ENCODE results near the gene HMGA1. TPM values are rescaled to one million over a fixed set of nuclear protein-coding genes. Genes with fewer than 3 reads are reported as not detected.

HMGA1 gene
- total and polyA plus RNA-seq, 10 of the 15 experiments (the other 5 are each of a cell fraction or from before 2014, with no cell fraction given): 13.4 to 885 (median 508) TPM

DNA sequence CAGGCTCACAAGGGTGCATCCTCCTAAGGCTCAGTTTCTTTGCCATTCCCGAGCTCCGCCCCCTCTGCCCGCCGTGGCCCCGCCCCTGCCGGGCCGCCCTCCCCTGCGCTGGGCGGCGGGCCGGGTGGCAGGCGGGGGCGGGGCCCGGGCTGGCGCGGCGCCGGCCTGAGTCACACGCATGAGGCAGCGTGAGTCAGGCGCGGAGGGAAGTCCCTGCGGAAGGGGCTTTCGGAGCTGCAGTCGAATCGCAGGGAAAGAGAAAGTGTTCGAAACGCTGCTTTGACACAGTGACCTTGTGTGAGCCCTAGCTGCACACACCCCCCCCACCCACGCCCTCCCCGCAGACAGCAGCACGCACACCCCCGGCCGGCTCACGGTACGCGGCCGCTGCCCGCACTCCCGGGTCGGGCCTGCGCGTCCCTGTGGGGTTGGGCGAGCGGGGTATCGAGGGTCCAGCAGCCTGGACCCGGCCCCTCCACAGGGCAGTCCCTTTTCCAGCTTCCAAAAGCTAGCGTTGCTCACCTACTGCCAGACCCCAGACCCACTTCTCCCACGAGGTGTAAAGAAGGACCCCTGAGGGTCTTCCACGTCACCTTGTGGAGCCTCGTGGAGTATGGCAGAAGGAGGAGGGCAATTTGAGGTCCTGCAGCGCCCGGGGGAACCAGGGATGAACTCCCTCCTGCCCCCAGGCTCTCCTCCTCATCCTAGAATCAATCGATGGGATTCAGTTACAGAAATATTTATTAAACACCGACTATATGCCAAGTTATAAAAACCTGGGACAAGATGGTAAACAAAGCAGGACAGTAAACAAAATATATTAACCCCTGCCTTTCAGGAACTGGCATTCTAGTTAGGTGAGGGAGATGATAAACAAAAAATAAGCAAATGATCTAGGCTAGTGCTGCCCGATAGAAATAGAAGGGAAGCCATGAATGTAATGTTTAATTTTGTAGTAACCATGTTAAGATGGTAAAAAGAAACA, 12.4 kb upstream of the HMGA1 start (continued):
- TF ChIP-seq, protein P1, sequence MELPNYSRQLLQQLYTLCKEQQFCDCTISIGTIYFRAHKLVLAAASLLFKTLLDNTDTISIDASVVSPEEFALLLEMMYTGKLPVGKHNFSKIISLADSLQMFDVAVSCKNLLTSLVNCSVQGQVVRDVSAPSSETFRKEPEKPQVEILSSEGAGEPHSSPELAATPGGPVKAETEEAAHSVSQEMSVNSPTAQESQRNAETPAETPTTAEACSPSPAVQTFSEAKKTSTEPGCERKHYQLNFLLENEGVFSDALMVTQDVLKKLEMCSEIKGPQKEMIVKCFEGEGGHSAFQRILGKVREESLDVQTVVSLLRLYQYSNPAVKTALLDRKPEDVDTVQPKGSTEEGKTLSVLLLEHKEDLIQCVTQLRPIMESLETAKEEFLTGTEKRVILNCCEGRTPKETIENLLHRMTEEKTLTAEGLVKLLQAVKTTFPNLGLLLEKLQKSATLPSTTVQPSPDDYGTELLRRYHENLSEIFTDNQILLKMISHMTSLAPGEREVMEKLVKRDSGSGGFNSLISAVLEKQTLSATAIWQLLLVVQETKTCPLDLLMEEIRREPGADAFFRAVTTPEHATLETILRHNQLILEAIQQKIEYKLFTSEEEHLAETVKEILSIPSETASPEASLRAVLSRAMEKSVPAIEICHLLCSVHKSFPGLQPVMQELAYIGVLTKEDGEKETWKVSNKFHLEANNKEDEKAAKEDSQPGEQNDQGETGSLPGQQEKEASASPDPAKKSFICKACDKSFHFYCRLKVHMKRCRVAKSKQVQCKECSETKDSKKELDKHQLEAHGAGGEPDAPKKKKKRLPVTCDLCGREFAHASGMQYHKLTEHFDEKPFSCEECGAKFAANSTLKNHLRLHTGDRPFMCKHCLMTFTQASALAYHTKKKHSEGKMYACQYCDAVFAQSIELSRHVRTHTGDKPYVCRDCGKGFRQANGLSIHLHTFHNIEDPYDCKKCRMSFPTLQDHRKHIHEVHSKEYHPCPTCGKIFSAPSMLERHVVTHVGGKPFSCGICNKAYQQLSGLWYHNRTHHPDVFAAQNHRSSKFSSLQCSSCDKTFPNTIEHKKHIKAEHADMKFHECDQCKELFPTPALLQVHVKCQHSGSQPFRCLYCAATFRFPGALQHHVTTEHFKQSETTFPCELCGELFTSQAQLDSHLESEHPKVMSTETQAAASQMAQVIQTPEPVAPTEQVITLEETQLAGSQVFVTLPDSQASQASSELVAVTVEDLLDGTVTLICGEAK (IDR thresholded peaks at IDR 0.05; ENCODE audit: borderline replicate concordance): no peak; the same call in 1 of the 2 replicates
- TF ChIP-seq, protein P2, sequence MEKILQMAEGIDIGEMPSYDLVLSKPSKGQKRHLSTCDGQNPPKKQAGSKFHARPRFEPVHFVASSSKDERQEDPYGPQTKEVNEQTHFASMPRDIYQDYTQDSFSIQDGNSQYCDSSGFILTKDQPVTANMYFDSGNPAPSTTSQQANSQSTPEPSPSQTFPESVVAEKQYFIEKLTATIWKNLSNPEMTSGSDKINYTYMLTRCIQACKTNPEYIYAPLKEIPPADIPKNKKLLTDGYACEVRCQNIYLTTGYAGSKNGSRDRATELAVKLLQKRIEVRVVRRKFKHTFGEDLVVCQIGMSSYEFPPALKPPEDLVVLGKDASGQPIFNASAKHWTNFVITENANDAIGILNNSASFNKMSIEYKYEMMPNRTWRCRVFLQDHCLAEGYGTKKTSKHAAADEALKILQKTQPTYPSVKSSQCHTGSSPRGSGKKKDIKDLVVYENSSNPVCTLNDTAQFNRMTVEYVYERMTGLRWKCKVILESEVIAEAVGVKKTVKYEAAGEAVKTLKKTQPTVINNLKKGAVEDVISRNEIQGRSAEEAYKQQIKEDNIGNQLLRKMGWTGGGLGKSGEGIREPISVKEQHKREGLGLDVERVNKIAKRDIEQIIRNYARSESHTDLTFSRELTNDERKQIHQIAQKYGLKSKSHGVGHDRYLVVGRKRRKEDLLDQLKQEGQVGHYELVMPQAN (conservative IDR thresholded peaks at IDR 0.05): 0 out of 2 replicates have a peak, but pooled peaks have one; percentile 50
- peak; percentile 50; the same call in 1 of the 2 replicates for TF ChIP-seq MXI1 (IDR thresholded peaks at IDR 0.05; ENCODE audit: low read depth, low read length)
- no peak for TF ChIP-seq HDGF (IDR thresholded peaks at IDR 0.05)
- peak; percentile 95 for TF ChIP-seq ESRRA (IDR thresholded peaks at IDR 0.05; ENCODE audit: low read length)
- TF ChIP-seq CHD2 (IDR thresholded peaks at IDR 0.05; ENCODE audit: borderline replicate concordance, low read depth, low read length): peak; percentile 41; the same call in 1 of the 2 replicates
- TF ChIP-seq, protein P3, sequence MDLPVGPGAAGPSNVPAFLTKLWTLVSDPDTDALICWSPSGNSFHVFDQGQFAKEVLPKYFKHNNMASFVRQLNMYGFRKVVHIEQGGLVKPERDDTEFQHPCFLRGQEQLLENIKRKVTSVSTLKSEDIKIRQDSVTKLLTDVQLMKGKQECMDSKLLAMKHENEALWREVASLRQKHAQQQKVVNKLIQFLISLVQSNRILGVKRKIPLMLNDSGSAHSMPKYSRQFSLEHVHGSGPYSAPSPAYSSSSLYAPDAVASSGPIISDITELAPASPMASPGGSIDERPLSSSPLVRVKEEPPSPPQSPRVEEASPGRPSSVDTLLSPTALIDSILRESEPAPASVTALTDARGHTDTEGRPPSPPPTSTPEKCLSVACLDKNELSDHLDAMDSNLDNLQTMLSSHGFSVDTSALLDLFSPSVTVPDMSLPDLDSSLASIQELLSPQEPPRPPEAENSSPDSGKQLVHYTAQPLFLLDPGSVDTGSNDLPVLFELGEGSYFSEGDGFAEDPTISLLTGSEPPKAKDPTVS (IDR thresholded peaks at IDR 0.05; ENCODE audit: low read depth, low read length): no peak
- peak; percentile 53; the same call in 1 of the 2 replicates for TF ChIP-seq SPI1 (IDR thresholded peaks at IDR 0.05; ENCODE audit: borderline replicate concordance, insufficient read depth, low read depth, low read length)
- peak in 1 of 2 experiments; percentile 42; a peak in 2 of 4 replicates for TF ChIP-seq EP300 (IDR thresholded peaks at IDR 0.05; ENCODE audit: borderline replicate concordance in 1 of 2, control insufficient read depth in 1 of 2, low read depth in 2 of 2, low read length in 2 of 2)
- TF ChIP-seq, protein P4, sequence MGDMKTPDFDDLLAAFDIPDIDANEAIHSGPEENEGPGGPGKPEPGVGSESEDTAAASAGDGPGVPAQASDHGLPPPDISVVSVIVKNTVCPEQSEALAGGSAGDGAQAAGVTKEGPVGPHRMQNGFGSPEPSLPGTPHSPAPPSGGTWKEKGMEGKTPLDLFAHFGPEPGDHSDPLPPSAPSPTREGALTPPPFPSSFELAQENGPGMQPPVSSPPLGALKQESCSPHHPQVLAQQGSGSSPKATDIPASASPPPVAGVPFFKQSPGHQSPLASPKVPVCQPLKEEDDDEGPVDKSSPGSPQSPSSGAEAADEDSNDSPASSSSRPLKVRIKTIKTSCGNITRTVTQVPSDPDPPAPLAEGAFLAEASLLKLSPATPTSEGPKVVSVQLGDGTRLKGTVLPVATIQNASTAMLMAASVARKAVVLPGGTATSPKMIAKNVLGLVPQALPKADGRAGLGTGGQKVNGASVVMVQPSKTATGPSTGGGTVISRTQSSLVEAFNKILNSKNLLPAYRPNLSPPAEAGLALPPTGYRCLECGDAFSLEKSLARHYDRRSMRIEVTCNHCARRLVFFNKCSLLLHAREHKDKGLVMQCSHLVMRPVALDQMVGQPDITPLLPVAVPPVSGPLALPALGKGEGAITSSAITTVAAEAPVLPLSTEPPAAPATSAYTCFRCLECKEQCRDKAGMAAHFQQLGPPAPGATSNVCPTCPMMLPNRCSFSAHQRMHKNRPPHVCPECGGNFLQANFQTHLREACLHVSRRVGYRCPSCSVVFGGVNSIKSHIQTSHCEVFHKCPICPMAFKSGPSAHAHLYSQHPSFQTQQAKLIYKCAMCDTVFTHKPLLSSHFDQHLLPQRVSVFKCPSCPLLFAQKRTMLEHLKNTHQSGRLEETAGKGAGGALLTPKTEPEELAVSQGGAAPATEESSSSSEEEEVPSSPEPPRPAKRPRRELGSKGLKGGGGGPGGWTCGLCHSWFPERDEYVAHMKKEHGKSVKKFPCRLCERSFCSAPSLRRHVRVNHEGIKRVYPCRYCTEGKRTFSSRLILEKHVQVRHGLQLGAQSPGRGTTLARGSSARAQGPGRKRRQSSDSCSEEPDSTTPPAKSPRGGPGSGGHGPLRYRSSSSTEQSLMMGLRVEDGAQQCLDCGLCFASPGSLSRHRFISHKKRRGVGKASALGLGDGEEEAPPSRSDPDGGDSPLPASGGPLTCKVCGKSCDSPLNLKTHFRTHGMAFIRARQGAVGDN (IDR thresholded peaks at IDR 0.05): peak; percentile 89
- TF ChIP-seq NBN (IDR thresholded peaks at IDR 0.05): peak; percentile 67
- TF ChIP-seq RBBP5 (conservative IDR thresholded peaks at IDR 0.05): no peak
- TF ChIP-seq ZNF217 (IDR thresholded peaks at IDR 0.05): no peak
- TF ChIP-seq YY1 (IDR thresholded peaks at IDR 0.05; ENCODE audit: low read depth, low read length): no peak; the same call in 1 of the 2 replicates
- TF ChIP-seq TARDBP (IDR thresholded peaks at IDR 0.05; ENCODE audit: borderline replicate concordance): no peak
- peak; percentile 98 for TF ChIP-seq NR2F1 (conservative IDR thresholded peaks at IDR 0.05)

All from GM12878 (cell line).